Cerebellar nuclear complex (tissue), 1 donor: ENCODE results near the gene HELZ.

ENCODE experiments used
- DNase-seq, 2 experiments: peaks; one replicate each; lab custom pipeline; 2025; lab: John Stamatoyannopoulos, UW

Gene HELZ

DNA sequence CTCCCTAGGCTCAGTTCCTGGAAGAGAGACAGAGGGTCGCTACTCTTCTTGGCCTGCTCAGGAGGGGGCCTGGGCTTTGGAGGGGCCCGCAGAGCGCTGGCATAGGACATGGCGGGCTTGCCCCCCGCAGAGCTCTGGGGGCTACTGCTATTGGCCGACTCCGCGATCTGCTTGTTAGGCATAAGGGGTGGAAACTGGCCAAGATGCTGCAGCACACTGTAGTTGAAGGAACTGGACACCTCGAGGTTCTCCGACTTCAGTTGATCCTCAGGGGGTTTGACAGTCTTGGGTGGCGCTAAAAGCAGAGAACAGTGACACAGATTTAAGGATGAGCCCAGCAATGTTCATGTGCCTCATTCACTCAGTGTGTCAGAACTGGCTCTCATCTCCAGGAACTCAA lies 166.7 kb downstream of the HELZ start:
- DNase-seq, result no peak

DNA sequence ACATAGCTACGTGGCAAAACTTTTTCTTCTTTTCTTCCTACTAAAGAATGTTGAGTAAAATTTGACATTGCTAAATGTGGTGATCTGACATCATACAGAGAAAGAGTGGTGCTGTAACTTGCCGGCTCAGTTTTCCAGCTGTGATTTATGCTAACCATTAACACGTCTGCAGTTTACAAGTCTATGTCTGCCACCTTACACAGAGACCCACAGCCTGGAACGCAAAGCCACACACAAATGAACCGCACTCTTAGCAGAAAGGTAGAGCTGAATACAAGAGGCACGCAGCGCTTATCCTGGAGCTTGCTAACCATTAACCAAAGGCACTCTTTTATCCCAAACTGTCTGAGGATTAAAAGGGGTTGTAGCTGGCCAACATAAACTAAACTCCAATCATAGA lies 168.7 kb downstream of the HELZ start:
- DNase-seq, result no peak

DNA sequence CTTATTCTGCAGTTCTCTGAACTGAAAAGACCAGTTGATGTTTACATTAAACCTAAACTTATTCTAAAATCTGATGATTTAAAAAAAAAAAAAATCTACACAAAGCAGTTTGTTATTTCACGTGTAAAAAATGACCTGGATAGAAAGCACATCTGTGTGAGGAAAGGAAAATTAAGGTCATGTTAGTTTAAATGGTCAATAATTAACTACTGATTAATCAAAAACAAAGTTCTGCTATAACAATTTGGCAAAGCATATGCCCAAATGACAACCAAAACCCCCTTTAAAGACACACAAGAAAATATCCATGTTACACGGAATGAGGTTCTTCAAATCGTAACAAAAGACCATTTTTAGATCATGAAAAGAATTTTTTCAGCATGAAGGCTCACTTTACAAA lies 170.2 kb downstream of the HELZ start:
- no peak for DNase-seq

DNA sequence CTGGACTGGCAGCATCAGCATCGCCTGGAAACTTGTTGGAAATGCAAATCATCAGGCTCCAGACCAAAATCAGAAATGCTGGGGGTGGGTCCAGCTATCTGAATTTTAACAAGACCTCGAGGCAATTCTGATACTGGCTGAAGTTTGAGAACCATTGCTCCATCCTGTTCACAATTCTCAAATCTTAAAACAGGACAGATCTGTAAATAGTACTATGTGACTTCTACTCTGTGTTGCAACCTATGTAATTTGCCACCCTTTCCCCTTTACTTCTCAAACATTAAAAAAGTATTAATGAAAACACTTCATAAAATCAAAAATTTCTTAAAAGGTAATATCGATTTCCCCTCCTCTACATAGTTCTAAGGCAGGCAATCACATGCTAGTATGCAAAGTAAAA lies 172.1 kb downstream of the HELZ start:
- no peak for DNase-seq

DNA sequence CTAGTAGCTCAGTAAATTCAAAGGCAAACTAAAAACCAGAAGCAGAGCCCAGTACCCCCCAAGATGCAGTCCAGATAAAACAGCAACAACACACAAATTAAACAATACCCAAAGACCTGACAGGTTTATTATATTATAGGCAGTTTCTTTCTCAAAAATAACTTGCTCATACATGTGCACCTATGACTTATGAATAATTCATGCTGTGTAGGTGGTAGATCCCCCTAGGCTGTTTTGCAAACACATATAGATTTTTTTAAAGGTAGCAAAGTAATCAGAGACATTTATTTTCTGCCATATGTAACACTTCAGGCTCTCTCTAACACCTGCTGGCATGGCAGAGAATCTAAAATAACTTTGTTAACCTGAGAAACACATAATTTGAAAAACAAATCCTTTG lies 173.4 kb downstream of the HELZ start:
- no peak for DNase-seq

DNA sequence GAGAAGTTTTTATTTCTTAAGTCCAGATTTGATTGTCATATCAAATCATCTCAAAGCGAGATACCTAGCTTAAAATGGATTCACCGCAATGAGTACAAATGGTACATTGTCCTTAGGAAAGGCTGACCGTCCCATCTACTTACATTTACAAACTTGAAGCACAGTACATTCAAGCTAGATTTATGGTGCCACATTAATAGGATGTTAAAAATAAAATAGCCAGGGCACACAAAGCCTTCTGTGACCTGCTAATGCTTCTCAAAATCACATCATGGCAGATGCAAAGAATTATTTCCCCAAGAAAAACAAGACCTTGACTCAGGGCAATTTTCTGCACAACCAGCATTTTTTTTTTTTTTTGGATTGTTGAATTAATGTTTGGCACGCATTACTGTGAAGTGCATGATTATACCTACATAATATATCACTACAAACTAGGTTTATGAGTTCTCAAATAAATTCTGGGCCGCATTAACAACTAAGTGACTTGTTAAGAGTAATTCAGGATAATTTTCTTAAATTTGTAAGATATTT lies 175.3 kb downstream of the HELZ start:
- DNase-seq, result no peak

DNA sequence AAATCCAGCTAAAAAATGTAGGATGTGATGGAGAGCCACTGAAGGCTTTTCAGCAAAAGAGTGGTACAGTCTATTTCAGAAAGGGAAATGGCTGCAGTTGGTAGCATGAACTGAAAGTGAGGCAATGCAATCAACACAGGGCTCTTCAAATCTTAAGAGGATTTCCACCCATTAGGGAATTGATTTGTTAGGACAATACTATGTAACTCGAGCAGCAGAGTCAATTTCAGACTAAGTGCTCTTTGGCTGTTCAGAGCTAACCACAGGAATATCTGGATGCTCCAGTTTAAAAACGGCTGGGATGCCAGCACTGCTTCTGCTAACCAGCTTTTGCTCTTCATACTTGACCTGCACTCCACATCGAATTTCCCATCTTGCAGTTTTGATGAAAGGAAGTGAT lies 176.0 kb downstream of the HELZ start:
- no peak for DNase-seq

DNA sequence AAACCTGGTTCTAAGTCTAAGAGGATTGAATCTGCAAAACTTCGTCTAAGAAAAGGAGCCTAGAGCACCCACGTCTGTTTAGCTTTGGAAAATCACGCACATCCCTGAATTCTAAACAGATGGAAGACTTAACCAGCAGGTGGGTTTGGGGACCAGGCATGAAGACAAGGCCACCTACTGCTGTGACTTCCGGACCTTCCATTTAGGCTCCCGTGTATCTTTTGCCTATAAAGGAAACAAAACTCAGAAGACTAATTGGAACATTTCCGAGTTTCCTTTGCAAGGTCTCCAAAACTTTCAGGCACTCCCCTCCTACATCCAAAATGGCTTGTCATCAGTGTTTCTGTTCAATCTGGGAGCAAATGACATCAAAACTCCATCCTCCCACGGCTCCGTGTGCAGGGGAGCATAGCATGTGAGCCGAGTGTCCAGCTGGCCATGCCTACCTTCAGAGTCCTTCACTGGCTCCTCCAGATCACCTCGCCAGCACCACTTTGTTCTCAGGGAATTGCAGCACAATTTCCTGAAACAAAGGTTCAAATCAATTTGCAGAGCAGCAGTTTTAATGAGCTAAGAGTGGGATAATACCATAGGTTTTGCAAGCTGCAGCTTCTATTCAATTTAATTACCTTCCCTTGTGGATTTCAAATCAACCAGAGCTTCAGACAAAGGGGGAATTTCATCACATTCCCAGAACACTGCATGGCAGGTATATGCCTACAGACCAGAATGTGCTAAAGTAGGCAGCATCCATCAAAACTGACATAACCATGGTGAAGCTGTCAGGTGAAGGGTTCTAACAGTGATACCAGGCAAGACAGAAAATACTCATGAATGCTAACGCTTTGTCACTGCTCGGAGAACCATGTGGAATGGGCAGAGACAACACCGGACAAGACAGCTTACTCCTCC lies 177.2 kb downstream of the HELZ start:
- DNase-seq, result no peak

DNA sequence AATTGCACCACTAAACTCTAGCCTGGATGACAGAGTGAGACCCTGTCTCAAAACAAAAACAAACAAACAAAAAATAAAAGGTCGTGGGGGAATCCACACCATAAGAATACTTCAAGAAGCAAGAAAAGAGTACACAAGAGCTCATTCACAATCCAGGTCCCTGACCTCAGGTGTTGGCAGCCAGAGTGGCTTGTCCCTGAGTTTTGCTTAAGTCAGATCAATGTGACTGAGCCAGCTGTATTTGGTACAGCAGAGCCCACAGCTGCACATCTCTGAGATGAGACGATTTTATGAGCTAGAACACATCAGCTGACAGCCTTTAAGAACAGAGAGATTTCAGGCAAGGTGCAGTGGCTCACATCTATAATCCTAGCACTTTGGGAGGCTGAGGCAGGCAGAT lies 178.3 kb downstream of the HELZ start:
- no peak for DNase-seq

DNA sequence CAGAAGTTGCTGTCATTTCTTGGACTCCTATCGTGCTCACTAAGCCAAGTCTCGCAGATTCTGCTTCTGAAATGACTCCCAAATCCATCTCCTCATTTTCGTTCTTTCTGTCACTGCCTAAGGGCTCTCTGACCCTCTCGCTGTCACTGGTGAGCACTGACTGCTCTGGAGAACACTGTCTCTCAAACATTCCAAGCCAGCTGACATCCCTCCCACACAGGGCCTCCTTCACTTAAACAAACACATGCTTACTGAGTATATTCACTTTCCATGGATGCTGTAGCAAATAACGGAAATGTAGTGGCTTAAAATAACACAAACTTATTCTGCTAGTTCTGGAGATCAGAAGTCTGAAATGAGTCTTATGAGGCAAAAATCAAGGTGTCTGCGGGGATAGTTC lies 181.9 kb downstream of the HELZ start:
- DNase-seq, result no peak

DNA sequence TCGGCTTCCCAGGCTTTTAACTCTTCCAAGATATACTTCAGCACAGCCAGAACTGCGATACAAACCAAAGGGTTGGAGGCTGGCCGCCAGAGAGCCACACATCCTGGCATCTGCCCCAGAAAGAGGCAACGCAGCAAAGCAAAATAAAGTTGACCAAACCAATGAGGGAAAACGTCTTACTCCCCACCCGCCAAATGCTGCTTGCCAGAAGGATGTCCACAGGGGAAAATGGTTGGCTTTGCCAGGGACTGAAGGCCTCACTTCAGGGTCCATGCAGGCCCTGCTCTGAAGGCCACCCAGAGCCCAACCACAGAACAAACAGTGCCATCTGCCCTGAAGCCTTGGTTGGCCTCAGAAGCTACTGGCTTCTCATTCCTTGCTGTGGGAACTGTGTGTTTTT lies 185.6 kb downstream of the HELZ start:
- no peak for DNase-seq

DNA sequence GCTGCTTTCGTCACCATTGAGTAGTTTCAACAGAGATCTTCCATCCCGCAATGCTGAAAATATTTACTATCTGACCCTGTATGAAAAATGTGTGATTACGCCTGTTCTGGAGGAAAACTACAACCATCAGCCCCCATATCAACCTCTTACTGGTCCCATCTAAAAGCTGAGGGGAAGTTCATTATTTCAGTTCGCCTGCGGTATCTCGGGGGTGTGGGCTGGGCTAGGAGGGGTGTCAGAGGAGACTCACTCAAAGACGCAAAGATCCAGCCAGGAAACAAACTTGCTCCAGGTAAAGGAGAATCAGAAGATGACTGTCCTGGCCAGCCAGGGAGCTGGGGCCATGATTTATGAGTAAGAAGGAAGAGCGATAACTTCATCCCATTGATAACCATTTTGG lies 187.0 kb downstream of the HELZ start:
- DNase-seq, result no peak

DNA sequence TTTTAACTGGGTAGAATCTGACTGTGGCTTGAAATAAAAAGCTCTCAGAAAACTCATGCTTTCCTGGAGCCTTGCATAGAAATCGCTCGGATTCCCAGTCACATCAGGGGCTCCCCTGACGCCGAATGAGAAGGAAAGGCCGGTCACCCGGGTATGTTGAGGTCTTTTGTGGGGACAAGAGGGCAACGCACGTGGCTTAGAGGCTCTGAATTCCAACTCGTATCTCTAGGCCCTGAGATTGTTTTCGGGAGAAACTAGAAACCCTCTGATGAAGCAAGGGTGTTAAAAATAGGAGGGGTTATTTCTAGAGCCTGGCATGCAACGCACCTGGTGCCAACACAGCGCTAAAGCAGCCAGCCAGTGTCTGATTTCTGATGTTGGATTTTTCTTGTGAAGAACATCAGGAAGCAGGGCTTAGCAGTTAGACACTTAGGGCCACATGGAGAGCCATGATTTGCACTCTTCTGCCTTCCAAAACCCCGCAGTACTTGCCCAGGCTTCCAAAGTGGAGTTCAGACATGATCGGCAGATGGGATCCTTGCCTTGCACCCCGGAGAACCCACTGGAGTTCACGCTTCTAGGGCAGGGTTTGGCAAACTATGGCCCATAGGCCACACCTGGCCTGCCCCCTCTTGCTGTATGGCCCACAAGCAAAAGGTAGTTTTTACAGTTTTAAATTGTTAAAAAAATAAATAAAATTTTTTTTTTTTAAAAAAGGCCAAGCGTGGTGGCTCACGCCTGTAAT lies 188.1 kb downstream of the HELZ start:
- no peak for DNase-seq

DNA sequence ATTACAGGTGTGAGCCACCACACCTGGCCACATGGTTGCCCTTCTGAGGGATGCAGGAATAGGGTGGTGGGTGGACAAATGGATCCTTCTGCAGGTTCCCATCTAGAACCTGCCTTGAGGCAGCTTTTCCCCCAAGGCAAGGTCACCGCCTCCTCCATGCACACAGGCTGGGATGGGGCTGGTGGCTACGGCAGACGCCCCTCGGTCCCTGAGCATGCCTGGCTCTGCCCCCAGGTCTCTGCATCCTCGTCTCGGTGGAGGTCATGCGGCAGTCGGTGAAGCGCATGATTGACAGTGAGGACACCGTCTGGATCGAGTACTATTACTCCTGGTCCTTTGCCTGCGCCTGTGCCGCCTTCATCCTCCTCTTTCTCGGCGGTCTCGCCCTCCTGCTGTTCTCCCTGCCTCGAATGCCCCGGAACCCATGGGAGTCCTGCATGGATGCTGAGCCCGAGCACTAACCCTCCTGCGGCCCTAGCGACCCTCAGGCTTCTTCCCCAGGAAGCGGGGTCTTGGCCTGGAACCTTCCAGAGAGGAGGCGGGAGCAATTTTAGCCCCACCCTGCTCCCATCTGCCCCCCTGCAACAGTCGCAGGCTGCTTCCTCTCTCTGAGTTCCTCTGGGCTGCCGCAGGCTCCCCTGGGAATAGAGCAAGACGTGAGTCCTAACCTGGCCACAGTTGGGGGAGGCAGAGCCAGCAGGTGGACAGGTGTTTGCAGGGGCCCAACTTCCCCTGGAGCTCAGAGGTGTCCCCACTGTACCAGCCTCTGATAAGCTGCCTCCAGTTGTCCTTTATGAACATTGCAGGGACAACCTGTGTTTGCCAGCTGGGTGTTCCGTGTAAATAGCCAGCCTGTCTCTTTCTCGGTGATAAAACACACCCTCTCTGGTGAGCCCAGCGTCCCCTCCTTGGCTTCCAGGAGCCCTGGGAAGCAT lies 188.9 kb downstream of the HELZ start:
- no peak for DNase-seq

DNA sequence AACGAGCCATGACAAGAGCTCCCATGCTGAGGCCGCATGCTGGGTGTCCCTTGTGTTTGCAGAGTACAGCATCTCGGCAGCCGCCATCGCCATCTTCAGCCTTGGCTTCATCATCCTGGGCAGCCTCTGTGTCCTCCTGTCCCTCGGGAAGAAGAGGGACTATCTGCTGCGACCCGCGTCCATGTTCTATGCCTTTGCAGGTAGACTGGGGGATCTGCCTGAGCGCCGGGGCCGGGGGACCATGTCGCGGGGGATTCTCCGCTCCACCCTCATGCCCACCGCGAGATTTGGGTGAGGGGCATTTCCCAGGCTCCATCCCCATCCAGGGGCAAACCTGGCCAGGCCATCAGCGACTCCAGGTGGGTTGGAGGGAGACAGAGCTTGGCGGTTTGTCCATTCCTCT lies 190.0 kb downstream of the HELZ start:
- no peak for DNase-seq

DNA sequence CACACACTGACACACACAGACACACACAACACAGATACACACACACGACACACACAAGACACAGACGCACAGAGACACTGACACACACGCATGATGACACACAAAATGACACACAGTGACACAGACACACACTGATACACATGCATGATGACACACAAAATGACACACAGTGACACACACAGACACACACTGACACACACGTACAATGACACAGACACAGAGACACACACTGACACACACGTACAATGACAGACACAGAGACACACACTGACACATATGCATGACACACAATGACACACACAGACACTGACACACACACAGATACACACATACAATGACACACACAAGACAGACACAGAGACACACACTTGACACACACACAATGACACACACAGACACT lies 190.4 kb downstream of the HELZ start:
- no peak for DNase-seq

DNA sequence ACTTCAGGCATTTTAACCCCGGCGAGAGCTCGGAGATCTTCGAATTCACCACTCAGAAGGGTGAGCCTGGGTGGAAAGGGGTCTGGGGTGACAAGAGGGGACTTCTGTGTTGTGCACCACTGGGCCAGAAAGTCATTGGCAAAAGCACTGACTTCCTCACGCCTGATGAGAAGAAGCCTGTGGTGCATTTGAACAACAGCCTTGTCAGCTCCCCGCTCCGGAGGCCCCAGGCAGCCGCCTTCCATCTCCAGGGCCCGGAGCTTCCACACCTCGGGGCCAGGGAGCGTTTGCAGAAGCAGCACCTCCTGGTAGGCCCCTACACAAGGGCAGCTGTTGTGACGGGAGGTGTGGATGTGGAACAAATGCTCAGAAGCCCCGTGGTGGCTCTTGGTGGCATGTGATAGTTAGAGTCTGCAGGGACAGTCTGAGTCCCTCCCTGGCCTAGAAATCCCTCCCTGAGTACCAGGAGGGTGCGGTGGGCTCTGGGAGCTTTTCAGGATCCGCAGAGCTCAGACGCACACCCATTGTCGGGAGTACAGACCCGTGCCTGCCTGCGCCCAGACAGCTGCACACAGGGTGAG lies 190.9 kb downstream of the HELZ start:
- DNase-seq, result no peak

DNA sequence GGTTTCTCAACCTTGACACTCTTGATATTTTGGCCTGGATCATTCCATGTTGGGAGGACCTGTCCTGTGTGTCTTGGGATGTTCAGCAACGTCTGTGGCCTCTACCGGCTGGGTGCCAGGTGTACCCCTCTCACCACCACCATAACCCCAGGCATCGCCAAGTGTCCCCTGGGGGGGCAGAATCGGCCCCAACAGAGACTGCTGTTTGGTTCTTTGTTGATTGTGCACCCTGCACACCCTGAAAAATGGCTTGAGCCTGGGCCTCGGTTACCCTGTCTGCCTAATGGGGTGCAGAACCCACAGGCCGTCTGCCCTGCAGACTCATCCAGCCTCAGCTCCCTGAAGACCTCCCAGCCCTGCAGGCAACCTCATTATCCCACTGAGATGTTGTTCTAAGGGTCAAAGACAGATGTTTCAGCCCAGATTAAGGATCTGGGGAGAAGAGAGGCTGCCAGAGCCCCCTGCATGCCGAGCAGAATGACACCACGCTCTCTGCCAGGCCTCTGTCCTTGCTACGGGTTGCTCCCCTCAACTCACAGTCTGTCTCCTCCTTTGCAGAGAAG lies 191.5 kb downstream of the HELZ start:
- no peak for DNase-seq

DNA sequence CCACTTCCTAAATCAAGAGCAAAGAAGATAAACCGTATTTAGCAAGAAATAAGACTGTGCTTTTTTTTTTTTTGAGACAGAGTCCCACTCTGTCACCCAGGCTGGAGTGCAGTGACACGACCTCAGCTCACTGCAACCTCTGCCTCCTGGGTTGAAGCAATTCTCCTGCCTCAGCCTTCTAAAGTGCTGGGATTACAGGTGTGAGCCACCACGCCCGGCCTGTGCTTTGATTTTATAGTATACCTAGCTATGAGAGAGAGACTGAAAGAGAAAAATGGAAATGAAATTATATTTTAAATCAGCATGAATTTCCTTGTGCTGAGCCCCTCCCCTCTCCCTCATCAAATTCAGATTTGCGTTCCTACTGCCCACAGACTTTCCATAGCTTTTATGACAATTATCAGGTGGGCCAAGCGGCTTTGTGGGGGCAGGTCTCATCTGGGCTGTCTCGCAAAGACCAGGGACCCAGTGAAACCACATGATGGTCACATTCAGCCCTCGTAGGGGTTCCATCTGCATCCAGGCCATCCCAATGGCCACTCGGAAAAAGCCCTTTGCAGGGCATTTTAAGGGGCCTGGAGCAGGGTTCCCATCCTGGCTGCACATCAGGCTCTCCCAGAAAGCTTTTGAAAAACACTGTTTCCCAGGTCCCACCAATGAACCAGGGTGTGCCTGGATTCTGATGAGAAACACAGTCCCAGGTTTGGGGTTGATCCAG lies 192.1 kb downstream of the HELZ start:
- DNase-seq, result no peak

DNA sequence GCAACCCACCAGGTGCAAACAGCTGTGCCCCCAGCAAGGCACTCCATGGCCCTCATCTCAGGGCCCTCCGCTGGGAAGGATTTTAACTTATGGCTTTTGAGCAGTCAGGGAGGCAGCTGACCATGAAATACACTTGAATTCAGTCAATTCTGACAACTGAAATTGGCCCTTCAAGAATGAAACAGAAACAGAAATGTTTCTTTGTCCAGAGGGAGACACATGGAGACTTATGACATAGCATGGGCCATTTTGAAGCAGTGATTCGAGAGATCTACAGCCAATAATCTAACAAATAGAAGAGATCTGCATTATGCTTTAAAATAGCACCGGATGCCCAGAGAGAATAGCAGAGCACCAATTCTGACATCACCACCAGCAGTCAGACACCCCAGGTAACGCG lies 193.2 kb downstream of the HELZ start:
- no peak for DNase-seq

DNA sequence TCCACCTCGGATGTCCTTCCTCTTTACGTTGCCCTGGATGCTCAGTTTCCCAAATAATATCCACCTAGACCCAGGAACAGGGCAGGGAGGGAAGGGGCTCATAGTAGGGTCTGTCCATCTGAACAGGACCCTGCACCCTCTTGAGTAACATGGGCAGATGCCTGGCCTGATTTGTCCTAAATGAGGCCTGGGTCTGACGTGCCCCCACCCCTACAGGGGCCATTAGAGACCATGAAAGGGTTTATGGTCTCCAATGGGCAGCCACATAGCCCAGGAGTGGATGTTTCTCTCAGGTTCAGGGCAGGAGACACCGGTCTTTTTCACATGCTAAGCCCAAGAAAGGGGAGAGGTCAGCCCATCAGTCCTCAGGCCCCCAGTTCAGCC lies 193.8 kb downstream of the HELZ start:
- DNase-seq, result no peak
